Measurements from ENCODE around the gene CUZD1. TPM values are rescaled to one million over a fixed set of nuclear protein-coding genes. Genes with fewer than 3 reads are reported as not detected.

The CUZD1 gene
- total and polyA plus RNA-seq, 9 of the 15 experiments (the other 6 are each of a cell fraction or from before 2014, with no cell fraction given), result 0.51 to 1.7 (median 1.1) TPM

- TF ChIP-seq, protein P1, sequence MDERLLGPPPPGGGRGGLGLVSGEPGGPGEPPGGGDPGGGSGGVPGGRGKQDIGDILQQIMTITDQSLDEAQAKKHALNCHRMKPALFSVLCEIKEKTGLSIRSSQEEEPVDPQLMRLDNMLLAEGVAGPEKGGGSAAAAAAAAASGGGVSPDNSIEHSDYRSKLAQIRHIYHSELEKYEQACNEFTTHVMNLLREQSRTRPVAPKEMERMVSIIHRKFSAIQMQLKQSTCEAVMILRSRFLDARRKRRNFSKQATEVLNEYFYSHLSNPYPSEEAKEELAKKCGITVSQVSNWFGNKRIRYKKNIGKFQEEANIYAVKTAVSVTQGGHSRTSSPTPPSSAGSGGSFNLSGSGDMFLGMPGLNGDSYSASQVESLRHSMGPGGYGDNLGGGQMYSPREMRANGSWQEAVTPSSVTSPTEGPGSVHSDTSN (CRISPR knock-in tag; IDR thresholded peaks at IDR 0.05; ENCODE audit: low read depth), result no peak
- TF ChIP-seq, protein P1 (tag; conservative IDR thresholded peaks at IDR 0.05; ENCODE audit: low read depth), result no peak
- no peak for TF ChIP-seq SIX5 (IDR thresholded peaks at IDR 0.05; ENCODE audit: borderline replicate concordance in 1 of 2, insufficient read depth in 1 of 2, low read depth in 1 of 2, low read length in 2 of 2)
- TF ChIP-seq CAMTA2 (CRISPR knock-in tag; conservative IDR thresholded peaks at IDR 0.05), result no peak
- no peak for TF ChIP-seq HMBOX1 (IDR thresholded peaks at IDR 0.05)
- no peak for TF ChIP-seq TEAD2 (tag; IDR thresholded peaks at IDR 0.05)
- no peak for TF ChIP-seq ERF (CRISPR knock-in tag; IDR thresholded peaks at IDR 0.05)
- TF ChIP-seq CTCFL (IDR thresholded peaks at IDR 0.05; ENCODE audit: borderline replicate concordance, insufficient read depth, low read depth, low read length, poor library complexity, severe bottlenecking), result no peak
- no peak for TF ChIP-seq ZNF695 (CRISPR knock-in tag; IDR thresholded peaks at IDR 0.05)
- TF ChIP-seq, protein P2, sequence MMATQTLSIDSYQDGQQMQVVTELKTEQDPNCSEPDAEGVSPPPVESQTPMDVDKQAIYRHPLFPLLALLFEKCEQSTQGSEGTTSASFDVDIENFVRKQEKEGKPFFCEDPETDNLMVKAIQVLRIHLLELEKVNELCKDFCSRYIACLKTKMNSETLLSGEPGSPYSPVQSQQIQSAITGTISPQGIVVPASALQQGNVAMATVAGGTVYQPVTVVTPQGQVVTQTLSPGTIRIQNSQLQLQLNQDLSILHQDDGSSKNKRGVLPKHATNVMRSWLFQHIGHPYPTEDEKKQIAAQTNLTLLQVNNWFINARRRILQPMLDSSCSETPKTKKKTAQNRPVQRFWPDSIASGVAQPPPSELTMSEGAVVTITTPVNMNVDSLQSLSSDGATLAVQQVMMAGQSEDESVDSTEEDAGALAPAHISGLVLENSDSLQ (IDR thresholded peaks at IDR 0.05), result no peak
- no peak for TF ChIP-seq HDGF (IDR thresholded peaks at IDR 0.05)
- no peak for TF ChIP-seq RBM39 (optimal IDR thresholded peaks at IDR 0.05; ENCODE audit: low read depth, low read length)
- TF ChIP-seq ZC3H4 (CRISPR knock-in tag; IDR thresholded peaks at IDR 0.05; ENCODE audit: borderline replicate concordance), result no peak
- TF ChIP-seq RBM15 (IDR thresholded peaks at IDR 0.05; ENCODE audit: insufficient read depth, low read length), result no peak
- TF ChIP-seq, protein P3, sequence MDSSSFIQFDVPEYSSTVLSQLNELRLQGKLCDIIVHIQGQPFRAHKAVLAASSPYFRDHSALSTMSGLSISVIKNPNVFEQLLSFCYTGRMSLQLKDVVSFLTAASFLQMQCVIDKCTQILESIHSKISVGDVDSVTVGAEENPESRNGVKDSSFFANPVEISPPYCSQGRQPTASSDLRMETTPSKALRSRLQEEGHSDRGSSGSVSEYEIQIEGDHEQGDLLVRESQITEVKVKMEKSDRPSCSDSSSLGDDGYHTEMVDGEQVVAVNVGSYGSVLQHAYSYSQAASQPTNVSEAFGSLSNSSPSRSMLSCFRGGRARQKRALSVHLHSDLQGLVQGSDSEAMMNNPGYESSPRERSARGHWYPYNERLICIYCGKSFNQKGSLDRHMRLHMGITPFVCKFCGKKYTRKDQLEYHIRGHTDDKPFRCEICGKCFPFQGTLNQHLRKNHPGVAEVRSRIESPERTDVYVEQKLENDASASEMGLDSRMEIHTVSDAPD (CRISPR knock-in tag; IDR thresholded peaks at IDR 0.05), result no peak
- no peak for TF ChIP-seq IRF2 (CRISPR knock-in tag; IDR thresholded peaks at IDR 0.05)
- no peak for TF ChIP-seq CCNT2 (IDR thresholded peaks at IDR 0.05; ENCODE audit: borderline replicate concordance, extremely low read depth, insufficient read length, low read depth, low read length)
- TF ChIP-seq ZNF143 (CRISPR knock-in tag; IDR thresholded peaks at IDR 0.05), result no peak
- no peak for TF ChIP-seq C11orf30 (IDR thresholded peaks at IDR 0.05; ENCODE audit: low read depth)
Observed at GRCh38 chr10:122879339-122880273, 33.9 kb upstream of the CUZD1 start, which contains the start of gene FAM24B (continued).
